Tibial artery (tissue), 4 donors: ENCODE data around the gene TSPAN32.

ENCODE experiments used
- DNase-seq, 2 donors: peaks; one replicate each; pipeline ENCODE4 v3.0.0-alpha.2; 2019
- H3K27ac ChIP-seq, 2 donors: fragments of 200-600 bp; sonication (generic) in 1 of 2; 1 replicate in 1 of 2; 2 replicates in 1 of 2; pipeline ENCODE4 v1.5.1; 2018 to 2019; ENCODE audit warnings: mild to moderate bottlenecking in 1 of 2
- H3K27me3 ChIP-seq, 2 donors: fragments of 200-600 bp; sonication (generic) in 1 of 2; one replicate each; pipeline versions ENCODE4 v1.5.1 to v1.6.0; 2016 to 2019
- H3K36me3 ChIP-seq, 3 donors: fragments of 200-600 bp; sonication (generic) in 2 of 3; one replicate each; pipeline ENCODE4 v1.5.1; 2016 to 2019; ENCODE audit warnings: mild to moderate bottlenecking in 2 of 3
- H3K4me1 ChIP-seq, 4 donors: fragments of 200-600 bp; sonication (generic) in 2 of 4; 1 replicate in 3 of 4; 2 replicates in 1 of 4; pipeline ENCODE4 v1.5.1; 2016 to 2019
- H3K4me3 ChIP-seq, 2 donors: fragments of 200-600 bp; sonication (generic) in 1 of 2; 1 replicate in 1 of 2; 2 replicates in 1 of 2; pipeline ENCODE4 v1.5.1; 2018 to 2019; ENCODE audit warnings: mild to moderate bottlenecking in 2 of 2
- H3K9me3 ChIP-seq, 3 donors: fragments of 200-600 bp; sonication (generic) in 1 of 3; one replicate each; pipeline ENCODE4 v1.5.1; 2016 to 2019
- CTCF ChIP-seq, 2 experiments: fragments of 200-600 bp in 1 of 2; fragments of 450-650 bp in 1 of 2; IDR thresholded peaks; one replicate each; pipeline ENCODE4 v1.5.1; 2017 to 2019; ENCODE audit warnings: antibody characterized with exemption in 2 of 2, mild to moderate bottlenecking in 1 of 2, moderate library complexity in 1 of 2
- intact Hi-C: fragments of 100-400 bp; cut with DNase I; formaldehyde crosslinking; loops from one replicate; pipeline ENCODE4 v1.15.0; 2023; ENCODE audit warnings: low total_unique reads

TSPAN32 gene

GRCh38 chr11:2317354-2318050, 15.7 kb downstream of the TSPAN32 start:
- no peak for DNase-seq
- intact Hi-C loops = loop anchor here (10.0 kb wide), 1 partner anchor 457 kb away; no protein-coding TSS in a partner anchor
- Histone ChIP-seq H3K9me3 (peaks cover 0 to 4% (median 0%) of the 10 kb centered on the region in 3 donors), H3K27me3 (no peaks in the 10 kb centered on the region), H3K36me3 (no peaks in the 10 kb centered on the region), H3K27ac (no peak overlapping the region), H3K4me1 (peaks cover 0 to 26% (median 18%) of the 10 kb centered on the region in 4 donors), H3K4me3 (no peak overlapping the region)
- no peak for TF ChIP-seq CTCF (IDR thresholded peaks at IDR 0.05)

- no peak for DNase-seq
- Histone ChIP-seq H3K4me1 (peaks cover 0 to 23% (median 16%) of the 10 kb centered on the region in 4 donors), H3K4me3 (no peak overlapping the region), H3K36me3 (no peaks in the 10 kb centered on the region), H3K27ac (no peak overlapping the region), H3K27me3 (no peaks in the 10 kb centered on the region), H3K9me3 (peaks cover 0 to 4% (median 0%) of the 10 kb centered on the region in 3 donors)
- no peak for TF ChIP-seq CTCF (IDR thresholded peaks at IDR 0.05)
- intact Hi-C loops = loop anchor here (10.0 kb wide), 1 partner anchor 457 kb away; no protein-coding TSS in a partner anchor
These were observed 16.3 kb downstream of the TSPAN32 start for GRCh38 chr11:2318123-2318522.

- peaks cover 0 to 4% (median 0%) of the 10 kb centered on the region in 3 donors for H3K9me3 ChIP-seq
- H3K27ac ChIP-seq = no peak overlapping the region
- DNase-seq = no peak
- no peaks in the 10 kb centered on the region for H3K27me3 ChIP-seq
- no peak overlapping the region for H3K4me3 ChIP-seq
- TF ChIP-seq CTCF (IDR thresholded peaks at IDR 0.05) = no peak
- intact Hi-C loops = loop anchor here (10.0 kb wide), 1 partner anchor 456 kb away; no protein-coding TSS in a partner anchor
- peaks cover 0 to 20% (median 16%) of the 10 kb centered on the region in 4 donors for H3K4me1 ChIP-seq
- H3K36me3 ChIP-seq = no peaks in the 10 kb centered on the region
These were observed 16.9 kb downstream of the TSPAN32 start for GRCh38 chr11:2318707-2319106.

GRCh38 chr11:2319791-2320472, 18.1 kb downstream of the TSPAN32 start:
- intact Hi-C loops = loop anchor here (10.0 kb wide), 1 partner anchor 455 kb away; no protein-coding TSS in a partner anchor
- no peaks in the 10 kb centered on the region for H3K27me3 ChIP-seq
- H3K36me3 ChIP-seq = no peaks in the 10 kb centered on the region
- H3K4me1 ChIP-seq = peaks cover 0 to 9% (median 7%) of the 10 kb centered on the region in 4 donors
- peaks cover 0 to 4% (median 0%) of the 10 kb centered on the region in 3 donors for H3K9me3 ChIP-seq
- no peak overlapping the region for H3K4me3 ChIP-seq
- DNase-seq = peak in 1 of 2 donors; percentile 53
- H3K27ac ChIP-seq = no peak overlapping the region
- TF ChIP-seq CTCF (IDR thresholded peaks at IDR 0.05) = no peak

- intact Hi-C loops = no loop called here
- no peak overlapping the region for H3K27ac ChIP-seq
- no peaks in the 10 kb centered on the region for H3K36me3 ChIP-seq
- H3K27me3 ChIP-seq = no peaks in the 10 kb centered on the region
- no peak overlapping the region for H3K4me3 ChIP-seq
- peaks cover 0 to 4% (median 0%) of the 10 kb centered on the region in 3 donors for H3K9me3 ChIP-seq
- TF ChIP-seq CTCF (IDR thresholded peaks at IDR 0.05) = no peak
- DNase-seq = peak in 1 of 2 donors; percentile 53
- peaks cover 0 to under 1% (median 0%) of the 10 kb centered on the region in 4 donors for H3K4me1 ChIP-seq
These were observed 18.9 kb downstream of the TSPAN32 start for GRCh38 chr11:2320568-2321310.
